ENCODE measurements around the gene TEX13D.
"Not testable (repeated sequence)": the region's sequence is repeated elsewhere in the genome, so short reads cannot be mapped to it uniquely, and the experiment has no call there.

Gene TEX13D

GRCh38 chrX:124332481-124333424, at the start of gene TEX13D:
Gene TEX13D, plus strand, starts transcription at chrX:124332660. Its CDS starts 258 bp downstream, at chrX:124332918.
- DNase-seq = no peak

GRCh38 chrX:124289443-124289842, 43.0 kb upstream of the TEX13D start:
- no peak for DNase-seq

- no peak for DNase-seq
Observed at GRCh38 chrX:124293810-124294209, 38.6 kb upstream of the TEX13D start.

DNA sequence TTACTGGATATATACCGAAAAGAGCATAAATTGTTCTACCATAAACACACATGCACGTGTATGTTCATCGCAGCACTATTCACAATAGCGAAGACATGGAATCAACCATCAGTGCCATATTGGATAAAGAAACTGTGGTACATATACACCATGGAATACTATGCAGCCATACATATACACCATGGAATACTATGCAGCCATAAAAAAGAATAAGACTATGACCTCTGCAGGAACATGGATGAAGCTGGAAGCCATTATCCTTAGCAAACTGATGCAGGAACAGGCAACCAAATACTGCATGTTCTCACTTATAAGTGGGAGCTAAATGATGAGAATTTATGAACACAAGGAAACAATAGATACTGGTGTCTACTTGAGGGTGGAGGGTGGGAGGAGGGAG, 33.1 kb upstream of the TEX13D start:
- DNase-seq = not testable (repeated sequence)

DNA sequence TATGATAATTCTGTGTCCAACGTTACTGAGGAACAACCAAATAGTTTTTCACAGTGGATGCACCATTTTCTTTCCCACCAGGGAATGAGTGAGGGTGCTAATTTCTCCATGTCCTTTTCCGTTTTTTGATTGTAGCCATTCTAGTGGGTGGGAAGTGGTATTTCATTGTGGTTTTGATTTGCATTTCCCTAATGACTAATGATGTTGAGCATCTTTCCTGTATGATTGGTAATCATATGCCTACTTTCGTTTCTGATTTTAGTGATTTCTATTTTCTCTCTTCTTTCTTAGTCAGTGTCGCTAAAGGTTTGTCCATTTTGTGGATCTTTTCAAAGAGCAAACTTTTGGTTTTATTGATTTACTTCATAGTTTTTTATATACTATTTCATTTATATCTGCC, 32.1 kb upstream of the TEX13D start:
- no peak for DNase-seq

DNA sequence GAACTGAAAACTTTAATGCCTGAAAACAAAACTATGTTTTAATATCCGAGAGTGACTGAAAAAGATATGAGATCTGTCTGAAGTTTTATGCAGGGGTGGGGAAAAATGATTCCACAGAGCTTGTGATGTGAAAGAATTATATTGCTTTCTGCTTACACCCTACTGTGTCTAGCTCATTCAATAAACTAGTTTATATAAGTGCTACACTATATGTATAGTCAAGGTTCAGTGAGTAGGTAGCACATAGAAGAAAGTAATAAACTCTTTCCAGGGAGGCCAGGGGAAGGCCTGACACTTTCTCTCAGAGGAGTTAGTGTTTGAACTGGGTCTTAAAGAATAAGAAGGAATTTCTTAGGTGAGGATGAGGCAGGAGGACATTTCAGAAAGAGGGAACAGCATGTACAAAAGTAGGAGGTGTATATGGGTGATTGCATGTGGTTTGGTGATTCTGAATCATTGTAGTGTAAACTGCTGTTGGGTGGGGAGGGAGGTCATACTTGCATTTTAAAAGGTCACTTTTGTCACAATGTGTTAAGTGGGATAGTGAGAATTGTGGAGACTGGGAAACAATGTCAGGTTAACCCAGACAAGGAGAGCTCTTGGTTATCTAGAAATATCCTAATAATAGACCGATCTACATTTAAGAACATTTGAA, 25.1 kb upstream of the TEX13D start:
- DNase-seq = no peak

GRCh38 chrX:124325732-124326131, 6.7 kb upstream of the TEX13D start:
- DNase-seq = no peak

- peak; percentile 1 for DNase-seq
Observed at GRCh38 chrX:124328765-124329164, 3.7 kb upstream of the TEX13D start.

- no peak for DNase-seq
Observed at GRCh38 chrX:124333862-124334261, 1.4 kb downstream of the TEX13D start.

- DNase-seq = not testable (repeated sequence)
Observed at GRCh38 chrX:124334555-124334954, 2.1 kb downstream of the TEX13D start.

DNA sequence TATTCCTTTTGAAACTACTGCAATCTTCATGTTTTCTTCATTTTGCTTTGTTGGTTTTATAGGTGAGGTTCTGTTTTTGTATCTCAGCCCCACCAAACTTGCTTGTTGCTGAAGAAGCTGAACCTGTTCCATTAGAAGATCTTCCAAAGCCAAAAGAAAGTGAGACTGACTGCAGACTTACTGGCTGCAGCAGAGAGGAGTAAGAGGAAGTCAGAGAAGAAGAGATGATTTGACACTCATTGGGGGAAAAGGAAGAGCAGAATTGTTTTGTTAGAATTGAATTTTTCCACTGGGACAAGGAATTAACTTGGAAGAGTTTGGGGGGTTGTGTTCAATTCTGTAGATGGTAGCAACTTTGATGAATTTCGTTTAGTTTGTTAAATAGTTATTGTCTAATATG, 3.1 kb downstream of the TEX13D start:
- DNase-seq = no peak

DNA sequence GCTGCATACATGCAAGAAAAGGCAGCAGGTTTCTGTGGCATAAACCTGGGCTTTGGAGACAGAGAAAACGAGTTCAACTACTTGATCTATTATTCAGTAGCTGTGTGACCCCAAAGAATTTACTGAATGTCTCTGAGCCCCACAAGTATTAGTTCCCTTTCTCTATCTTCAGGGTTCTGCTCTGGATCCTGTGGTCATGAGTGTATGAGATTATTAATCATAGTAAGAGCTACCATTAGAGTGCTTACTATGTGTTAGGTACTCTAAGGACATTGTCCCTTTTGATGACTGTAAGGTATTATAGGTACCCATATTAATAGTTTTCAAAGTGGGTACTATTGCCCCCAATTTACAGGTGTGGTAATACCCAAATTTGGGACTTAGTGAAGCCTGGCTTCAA, 5.5 kb downstream of the TEX13D start:
- DNase-seq = no peak

- no peak for DNase-seq
Observed at GRCh38 chrX:124338733-124339514, 6.5 kb downstream of the TEX13D start.

DNA sequence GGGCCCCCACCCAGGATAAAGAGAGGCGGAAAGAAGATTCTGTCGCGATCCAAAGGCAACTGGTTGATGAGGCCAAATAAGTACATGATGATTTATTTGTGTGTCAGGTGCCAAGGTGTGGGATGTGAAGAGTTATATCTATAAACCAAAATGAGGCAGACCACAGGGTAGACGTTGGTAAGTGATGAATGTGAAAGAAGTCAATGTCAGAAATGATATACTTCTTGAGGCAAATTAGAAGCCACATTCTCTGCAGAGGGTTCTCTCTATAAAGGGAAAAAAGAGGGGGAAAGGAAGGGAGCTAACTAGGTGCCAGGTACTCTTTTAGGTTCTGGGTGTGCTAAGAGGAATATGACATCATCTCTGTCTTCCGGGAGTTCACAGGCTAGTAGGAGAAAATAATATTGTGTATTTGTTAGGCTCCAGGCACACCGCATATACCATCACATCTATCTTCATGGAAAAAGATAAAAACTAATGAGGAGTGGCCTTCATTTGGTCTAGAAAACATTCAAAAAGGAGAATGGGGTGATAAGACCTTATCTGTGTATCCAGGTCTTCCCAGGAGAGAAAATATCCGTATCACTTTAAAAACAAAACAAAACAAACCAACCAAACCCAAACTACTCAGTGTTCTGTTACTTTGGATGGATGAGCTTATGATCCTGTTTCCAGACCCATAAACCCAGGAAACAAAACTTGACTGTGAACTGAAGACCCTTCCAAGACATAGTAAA, 9.1 kb downstream of the TEX13D start:
- no peak for DNase-seq

DNA sequence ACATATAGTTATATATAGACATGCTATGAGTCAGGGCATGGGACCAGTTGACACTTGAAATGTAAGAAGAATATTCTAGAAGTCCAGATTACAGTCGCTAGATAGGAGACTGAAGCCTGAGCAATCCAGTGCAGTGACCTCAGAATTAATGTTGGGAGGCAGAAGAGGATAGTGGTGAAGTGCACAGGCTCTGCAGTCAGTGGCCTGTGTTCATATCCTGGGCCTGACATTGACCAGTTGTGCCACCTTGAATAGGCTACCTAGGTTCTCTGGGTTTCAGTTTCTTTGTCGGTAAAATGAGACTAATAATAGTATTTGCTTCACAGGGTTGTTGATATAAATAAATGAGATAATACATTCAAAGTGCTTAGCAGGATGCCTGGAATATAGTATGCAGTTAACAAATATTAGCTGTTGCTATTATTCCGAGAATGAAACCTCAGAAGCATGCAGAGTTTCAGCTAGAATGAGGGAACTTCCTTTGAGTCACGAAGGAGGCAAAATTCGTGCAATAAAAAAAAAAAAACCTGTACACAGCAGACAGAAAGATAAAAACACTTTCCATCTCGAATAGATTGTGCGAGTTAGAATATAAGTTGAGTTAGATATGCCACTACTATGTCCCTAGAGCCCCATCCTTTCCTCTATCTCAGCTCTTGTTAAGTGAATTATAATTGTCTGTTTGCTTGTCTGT, 9.9 kb downstream of the TEX13D start:
- DNase-seq = no peak

- no peak for DNase-seq
Observed at GRCh38 chrX:124343016-124343415, 10.6 kb downstream of the TEX13D start.

- DNase-seq = no peak
Observed at GRCh38 chrX:124344246-124344645, 11.8 kb downstream of the TEX13D start.

DNA sequence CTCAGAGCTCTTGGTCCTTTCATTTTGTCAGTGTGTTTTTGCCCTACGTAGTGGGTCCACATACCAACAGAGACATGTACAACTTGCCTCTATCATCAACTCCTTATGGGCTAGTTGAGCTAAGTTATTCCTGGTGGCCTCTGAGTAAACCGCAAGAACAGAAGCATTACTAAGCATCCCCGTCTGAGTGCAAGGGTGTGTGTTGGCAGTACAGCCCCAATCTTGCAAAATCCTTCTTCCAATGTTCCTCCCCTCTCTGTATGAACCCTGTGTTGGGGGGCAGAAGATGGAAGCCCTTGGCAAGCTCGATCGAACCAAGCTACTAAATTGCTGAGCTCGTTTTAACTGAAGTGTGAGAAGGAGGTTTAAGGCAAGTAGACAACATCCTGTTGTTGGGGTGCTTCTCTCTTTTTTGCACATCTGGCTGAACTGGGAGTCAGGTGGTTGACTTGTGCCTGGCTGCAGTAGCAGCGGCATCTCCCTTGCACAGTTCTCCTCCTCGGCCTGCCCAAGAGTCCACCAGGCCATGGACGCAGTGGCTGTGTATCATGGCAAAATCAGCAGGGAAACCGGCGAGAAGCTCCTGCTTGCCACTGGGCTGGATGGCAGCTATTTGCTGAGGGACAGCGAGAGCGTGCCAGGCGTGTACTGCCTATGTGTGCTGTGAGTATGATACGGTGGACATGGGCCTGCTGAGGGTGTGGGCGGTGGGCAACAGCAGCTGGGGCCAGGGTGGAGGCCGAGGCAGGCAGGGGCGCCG, 13.8 kb downstream of the TEX13D start, which contains the start of gene SH2D1A:
Gene SH2D1A (plus strand): TSS at position 447 of the 760 bp plus-strand sequence. CDS start 80 bp downstream, at position 527.
- DNase-seq = no peak

DNA sequence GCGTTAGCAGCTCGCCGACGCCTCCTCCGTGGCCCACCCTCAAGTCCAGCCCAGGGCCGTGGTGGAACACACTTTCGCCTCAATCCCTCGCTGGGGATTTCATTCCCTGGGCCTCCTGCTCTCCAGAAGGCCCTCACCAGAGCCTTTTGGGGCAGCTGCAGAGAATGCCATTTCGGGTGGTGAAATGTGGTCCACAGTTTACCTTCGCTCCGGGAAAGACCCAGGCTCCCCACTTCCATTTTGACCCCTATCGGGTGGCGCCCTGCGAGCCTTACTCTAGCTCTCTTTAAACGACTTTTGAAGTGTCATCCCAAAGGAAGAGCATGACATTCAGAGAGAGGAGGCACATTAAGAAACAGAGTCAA, 14.4 kb downstream of the TEX13D start:
- DNase-seq = no peak

DNA sequence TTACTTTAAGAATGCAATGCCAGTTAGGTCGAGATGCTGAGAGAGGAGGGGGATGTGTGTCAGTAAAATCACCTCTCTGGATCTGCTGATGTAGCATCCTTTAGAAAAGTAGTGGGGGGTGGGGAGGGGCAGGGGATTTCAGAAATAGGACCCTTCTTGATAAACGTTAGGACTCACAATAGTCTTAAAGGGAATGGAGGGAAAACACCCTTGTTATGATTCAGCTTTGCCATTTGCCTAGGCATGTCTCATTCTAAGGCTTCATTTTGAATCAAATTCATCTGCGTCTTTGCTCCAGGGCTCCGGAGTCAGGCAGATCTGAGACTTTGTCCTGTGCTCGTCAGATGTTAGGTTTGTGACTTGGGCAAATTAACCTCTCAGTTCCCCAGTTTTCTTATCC, 14.8 kb downstream of the TEX13D start:
- no peak for DNase-seq

GRCh38 chrX:124348182-124348581, 15.7 kb downstream of the TEX13D start:
- DNase-seq = no peak
